Measurements from ENCODE around the gene GALNS.

- TF ChIP-seq MAX (IDR thresholded peaks at IDR 0.05) (no peak), RFX5 (IDR thresholded peaks at IDR 0.05) (no peak), REST (IDR thresholded peaks at IDR 0.05) (no peak), USF2 (IDR thresholded peaks at IDR 0.05) (no peak), MYC (IDR thresholded peaks at IDR 0.05; ENCODE audit: borderline replicate concordance, low read length) (no peak)
Observed at GRCh38 chr16:88853325-88853941, 3.3 kb downstream of the GALNS start.
